DND-41 (cell line): ENCODE results near the gene TSPO.

Source experiments
- ATAC-seq: fragments of 200-7000 bp; cut with Tn5 transposase; 3 replicates; pipeline ENCODE4 v1.9.1; 2021; ENCODE audit warnings: low read depth; ENCODE audit not compliant: insufficient read depth
- DNase-seq: peaks from one replicate; pipeline ENCODE4 v3.0.0-alpha.2; 2020
- H2AFZ ChIP-seq: 2 replicates; pipeline ENCODE4 v1.6.0; 2012; ENCODE audit warnings: low read depth, low read length
- H3K27ac ChIP-seq: 2 replicates; pipeline ENCODE4 v1.5.1; 2012; ENCODE audit warnings: low read length, inconsistent platforms
- H3K27me3 ChIP-seq: fragments of 200-600 bp; sonication (generic); 2 replicates; pipeline ENCODE4 v1.6.0; 2012; ENCODE audit warnings: low read length, mild to moderate bottlenecking, inconsistent platforms; ENCODE audit not compliant: insufficient read depth, poor library complexity
- H3K36me3 ChIP-seq: 2 replicates; pipeline ENCODE4 v1.5.1; 2012; ENCODE audit warnings: low read length, inconsistent platforms; ENCODE audit not compliant: insufficient read depth
- H3K4me1 ChIP-seq: 2 replicates; pipeline ENCODE4 v1.5.1; 2012; ENCODE audit warnings: mild to moderate bottlenecking, low read length; ENCODE audit not compliant: insufficient read depth
- H3K4me2 ChIP-seq: 2 replicates; pipeline ENCODE4 v1.6.0; 2012; ENCODE audit warnings: mild to moderate bottlenecking, moderate library complexity, low read length, inconsistent platforms; ENCODE audit not compliant: insufficient read depth
- H3K4me3 ChIP-seq, 2 experiments: fragments of 200-600 bp in 1 of 2; shearing (Covaris generic) in 1 of 2; 2 replicates each; pipeline ENCODE4 v1.5.1; 2012 to 2016; ENCODE audit warnings: inconsistent platforms in 2 of 2, low read length in 2 of 2, mild to moderate bottlenecking in 2 of 2, low read depth in 1 of 2, moderate library complexity in 1 of 2
- H3K79me2 ChIP-seq: 2 replicates; pipeline ENCODE4 v1.6.0; 2012; ENCODE audit warnings: low read length, inconsistent platforms; ENCODE audit not compliant: insufficient read depth
- H3K9ac ChIP-seq: 2 replicates; pipeline ENCODE4 v1.6.0; 2012; ENCODE audit warnings: low read depth, mild to moderate bottlenecking, inconsistent platforms, low read length, moderate library complexity
- H3K9me3 ChIP-seq: 2 replicates; pipeline ENCODE4 v1.5.1; 2012; ENCODE audit warnings: low read length, moderate library complexity, mild to moderate bottlenecking, inconsistent platforms; ENCODE audit not compliant: insufficient read depth, severe bottlenecking
- H4K20me1 ChIP-seq: 2 replicates; pipeline ENCODE4 v1.6.0; 2012; ENCODE audit warnings: low read length; ENCODE audit not compliant: insufficient read depth
- CTCF ChIP-seq: IDR thresholded peaks from 2 replicates; pipeline ENCODE4 v1.5.1; 2012; ENCODE audit warnings: borderline replicate concordance, low read length, moderate library complexity, mild to moderate bottlenecking; ENCODE audit not compliant: poor library complexity, severe bottlenecking; ENCODE audit errors: extremely low read depth
- EZH2 ChIP-seq: IDR thresholded peaks from 3 replicates; pipeline ENCODE4 v1.6.1; 2012; ENCODE audit warnings: borderline replicate concordance, low read depth, mild to moderate bottlenecking, moderate library complexity, low read length, inconsistent platforms; ENCODE audit not compliant: severe bottlenecking

The TSPO gene

GRCh38 chr22:43177479-43177878 lies 26.1 kb downstream of the TSPO start:
- no peak for DNase-seq
- Histone ChIP-seq H3K4me2 (no peak overlapping the region), H3K4me1 (no peaks in the 10 kb centered on the region), H2AFZ (no peak overlapping the region), H4K20me1 (peaks cover 26% of the 10 kb centered on the region), H3K9me3 (no peaks in the 10 kb centered on the region), H3K4me3 (no peak overlapping the region), H3K9ac (no peak overlapping the region), H3K36me3 (peaks cover 83% of the 10 kb centered on the region), H3K27ac (no peak overlapping the region), H3K79me2 (peaks cover 15% of the 10 kb centered on the region; the same call in 1 of the 2 replicates), H3K27me3 (no peaks in the 10 kb centered on the region)
- no peak for ATAC-seq
- TF ChIP-seq EZH2 (no peak), CTCF (no peak)

GRCh38 chr22:43179146-43179910 lies 28.0 kb downstream of the TSPO start:
- Histone ChIP-seq H4K20me1 (peaks cover 37% of the 10 kb centered on the region), H2AFZ (no peak overlapping the region), H3K9ac (no peak overlapping the region), H3K9me3 (no peaks in the 10 kb centered on the region), H3K4me3 (no peak overlapping the region), H3K4me1 (0 out of 2 replicates have a peak, but pooled peaks cover 4% of the 10 kb centered on the region), H3K27ac (no peak overlapping the region), H3K27me3 (no peaks in the 10 kb centered on the region), H3K79me2 (peaks cover 33% of the 10 kb centered on the region), H3K4me2 (no peak overlapping the region), H3K36me3 (peaks cover 84% of the 10 kb centered on the region)
- no peak for DNase-seq
- TF ChIP-seq EZH2 (no peak), CTCF (no peak)
- ATAC-seq = no peak

GRCh38 chr22:43179911-43180195 lies 28.5 kb downstream of the TSPO start:
- DNase-seq = no peak
- no peak overlapping the region for H2AFZ ChIP-seq
- TF ChIP-seq CTCF = no peak
- no peak for TF ChIP-seq EZH2
- peaks cover 36% of the 10 kb centered on the region for H4K20me1 ChIP-seq
- H3K9ac ChIP-seq = no peak overlapping the region
- peaks cover 82% of the 10 kb centered on the region for H3K36me3 ChIP-seq
- ATAC-seq = no peak
- H3K27ac ChIP-seq = no peak overlapping the region
- H3K79me2 ChIP-seq = peaks cover 38% of the 10 kb centered on the region
- no peaks in the 10 kb centered on the region for H3K27me3 ChIP-seq
- H3K9me3 ChIP-seq = no peaks in the 10 kb centered on the region
- peaks cover 8% of the 10 kb centered on the region; the same call in 1 of the 2 replicates for H3K4me1 ChIP-seq
- H3K4me3 ChIP-seq = no peak overlapping the region
- no peak overlapping the region for H3K4me2 ChIP-seq
